Fibroblast of pulmonary artery (primary cell): Measurements from ENCODE around the gene IMPG1.

Experiments
- DNase-seq: peaks from one replicate; pipeline ENCODE4 v3.0.0-alpha.2; 2010; ENCODE audit warnings: low read depth
- H3K4me3 ChIP-seq: replicated peaks from 2 replicates; pipeline ENCODE4 v1.5.1; 2011; ENCODE audit warnings: low read depth, mild to moderate bottlenecking, control low read depth, low read length, moderate library complexity
- CTCF ChIP-seq: IDR thresholded peaks from 2 replicates; pipeline ENCODE4 v1.5.1; 2011; ENCODE audit warnings: mild to moderate bottlenecking, control low read depth, low read length, inconsistent platforms; ENCODE audit errors: missing control alignments

The IMPG1 gene

DNA sequence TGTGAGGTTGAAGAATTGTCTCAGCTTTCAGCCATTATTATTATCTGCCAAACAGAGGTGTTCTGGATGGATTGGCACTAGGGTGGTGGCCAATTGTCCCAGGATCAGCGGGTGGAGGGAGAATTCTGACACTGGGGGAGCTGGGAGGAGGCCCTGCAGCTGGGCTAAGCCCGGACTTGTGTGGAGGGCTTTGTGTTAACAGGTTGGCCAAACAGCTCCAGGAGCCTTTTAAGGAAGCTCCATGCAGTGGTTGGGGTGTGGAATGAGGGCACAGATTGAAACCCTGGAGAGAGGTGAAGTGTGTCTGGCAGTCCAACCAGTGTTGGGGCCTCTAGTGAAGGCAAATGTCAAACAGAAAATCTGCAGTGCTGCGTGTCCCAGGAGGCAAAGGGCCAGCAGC lies 135.8 kb downstream of the IMPG1 start:
- no peak for DNase-seq
- H3K4me3 ChIP-seq, result no peak overlapping the region
- TF ChIP-seq CTCF, result no peak

DNA sequence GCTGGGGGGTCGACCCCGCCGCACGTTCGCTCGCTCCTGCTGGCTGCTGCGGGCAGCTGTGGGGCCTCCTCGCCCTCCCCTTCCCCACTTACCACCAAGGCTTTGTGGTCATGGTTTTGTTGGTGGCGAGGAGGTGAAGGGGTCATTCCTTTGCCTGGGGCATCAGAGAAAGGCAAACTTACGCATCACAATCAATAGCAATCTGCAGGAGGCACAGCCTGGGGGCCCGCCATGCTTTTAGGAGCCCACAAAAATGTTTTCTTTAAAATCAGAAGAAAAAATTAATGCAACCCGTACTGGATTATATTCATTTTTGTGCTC lies 137.0 kb downstream of the IMPG1 start:
- DNase-seq, result no peak
- TF ChIP-seq CTCF, result no peak
- peak overlapping the region; percentile 48 for H3K4me3 ChIP-seq

GRCh38 chr6:75934643-75935472 lies 137.6 kb downstream of the IMPG1 start:
- DNase-seq, result peak; percentile 84
- peak; percentile 83 for TF ChIP-seq CTCF
- H3K4me3 ChIP-seq, result peak overlapping the region; percentile 48

GRCh38 chr6:75933387-75933975 lies 139.0 kb downstream of the IMPG1 start:
- no peak for TF ChIP-seq CTCF
- no peak overlapping the region for H3K4me3 ChIP-seq
- no peak for DNase-seq

DNA sequence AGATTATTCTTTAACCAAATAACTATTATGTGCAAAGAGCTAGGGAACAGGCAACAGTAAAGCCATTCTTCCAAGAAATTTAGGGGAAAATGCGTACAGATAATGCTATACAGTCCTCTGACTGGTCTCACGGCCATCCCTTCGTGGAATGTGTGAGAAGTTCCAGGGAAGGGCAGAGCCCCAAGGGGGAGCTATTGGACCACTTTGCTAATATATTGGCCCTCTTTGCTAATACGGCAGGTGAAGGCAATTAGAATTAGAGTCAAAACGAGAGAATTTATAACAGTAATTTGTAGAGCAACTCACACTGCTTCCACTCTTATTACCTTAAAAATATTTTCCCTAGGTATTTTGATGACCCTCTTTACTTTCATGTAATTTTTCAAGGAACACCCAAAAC lies 140.4 kb downstream of the IMPG1 start:
- no peak overlapping the region for H3K4me3 ChIP-seq
- DNase-seq, result peak; percentile 28
- peak; percentile 60 for TF ChIP-seq CTCF

DNA sequence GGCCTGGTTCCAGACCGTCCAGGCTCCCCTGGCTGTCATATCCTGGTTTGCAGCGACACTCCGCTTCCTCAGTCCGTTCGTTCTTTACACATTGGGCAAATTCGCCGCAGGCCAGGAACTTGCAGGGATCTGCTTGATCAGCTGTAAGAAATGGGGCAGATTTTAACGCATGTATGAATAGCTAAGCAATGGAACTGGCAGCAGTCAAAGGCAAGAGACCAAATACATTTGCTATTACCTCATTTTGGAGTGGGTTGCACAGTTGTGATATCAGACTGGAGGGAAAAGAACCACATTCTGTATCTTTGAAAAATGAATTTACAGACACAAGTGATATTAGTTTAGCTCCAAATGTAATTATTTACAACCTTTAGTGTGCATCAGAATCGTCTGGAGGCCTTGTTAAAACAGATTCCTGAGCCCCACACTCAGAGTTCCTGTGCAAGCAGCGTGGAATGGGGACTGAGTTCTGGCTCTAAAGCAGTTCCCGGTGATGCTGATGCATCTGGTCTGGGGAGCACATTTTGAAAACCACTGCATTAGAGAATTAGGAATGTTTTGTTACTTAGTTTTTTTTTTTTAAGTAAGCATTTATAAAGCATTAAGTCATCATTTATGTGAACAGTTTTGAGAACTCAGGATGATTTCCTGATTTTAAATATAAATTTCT lies 141.3 kb downstream of the IMPG1 start:
- no peak for TF ChIP-seq CTCF
- DNase-seq, result peak; percentile 6
- no peak overlapping the region for H3K4me3 ChIP-seq
